ENCODE data around the gene FRMD7. TPM values are rescaled to one million over a fixed set of nuclear protein-coding genes. Genes with fewer than 3 reads are reported as not detected.
"Not testable (repeated sequence)": the region's sequence is repeated elsewhere in the genome, so short reads cannot be mapped to it uniquely, and the experiment has no call there.

The FRMD7 gene, protein sequence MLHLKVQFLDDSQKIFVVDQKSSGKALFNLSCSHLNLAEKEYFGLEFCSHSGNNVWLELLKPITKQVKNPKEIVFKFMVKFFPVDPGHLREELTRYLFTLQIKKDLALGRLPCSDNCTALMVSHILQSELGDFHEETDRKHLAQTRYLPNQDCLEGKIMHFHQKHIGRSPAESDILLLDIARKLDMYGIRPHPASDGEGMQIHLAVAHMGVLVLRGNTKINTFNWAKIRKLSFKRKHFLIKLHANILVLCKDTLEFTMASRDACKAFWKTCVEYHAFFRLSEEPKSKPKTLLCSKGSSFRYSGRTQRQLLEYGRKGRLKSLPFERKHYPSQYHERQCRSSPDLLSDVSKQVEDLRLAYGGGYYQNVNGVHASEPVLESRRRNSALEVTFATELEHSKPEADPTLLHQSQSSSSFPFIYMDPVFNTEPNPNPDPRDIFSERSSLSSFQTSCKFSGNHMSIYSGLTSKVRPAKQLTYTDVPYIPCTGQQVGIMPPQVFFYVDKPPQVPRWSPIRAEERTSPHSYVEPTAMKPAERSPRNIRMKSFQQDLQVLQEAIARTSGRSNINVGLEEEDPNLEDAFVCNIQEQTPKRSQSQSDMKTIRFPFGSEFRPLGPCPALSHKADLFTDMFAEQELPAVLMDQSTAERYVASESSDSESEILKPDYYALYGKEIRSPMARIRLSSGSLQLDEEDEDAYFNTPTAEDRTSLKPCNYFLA
- total RNA-seq, result not detected in 2 replicates

DNA sequence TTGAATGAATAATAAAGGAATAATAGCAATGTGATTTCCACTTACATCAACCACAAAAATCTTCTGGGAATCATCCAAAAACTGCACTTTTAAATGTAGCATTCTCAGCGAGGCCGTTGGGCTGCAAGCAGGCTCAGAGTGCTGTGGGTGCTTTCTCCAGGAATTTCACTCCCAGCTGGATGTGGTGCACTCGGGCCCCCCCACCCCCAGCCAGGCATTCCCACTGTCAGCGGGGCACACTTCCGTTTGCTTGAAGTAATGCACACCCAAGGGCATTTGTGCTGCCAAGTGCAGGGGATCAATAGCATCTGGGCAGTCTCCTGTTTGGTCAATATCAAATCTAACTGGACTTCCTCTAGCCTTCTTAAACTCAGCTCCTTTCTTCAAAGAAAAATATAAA lies at the start of gene FRMD7:
Gene FRMD7 (minus strand): TSS at position 278 of the 400 bp plus-strand sequence. CDS start 176 bp downstream, at position 102.
- DNase-seq (ENCODE audit: low read depth), result no peak

DNA sequence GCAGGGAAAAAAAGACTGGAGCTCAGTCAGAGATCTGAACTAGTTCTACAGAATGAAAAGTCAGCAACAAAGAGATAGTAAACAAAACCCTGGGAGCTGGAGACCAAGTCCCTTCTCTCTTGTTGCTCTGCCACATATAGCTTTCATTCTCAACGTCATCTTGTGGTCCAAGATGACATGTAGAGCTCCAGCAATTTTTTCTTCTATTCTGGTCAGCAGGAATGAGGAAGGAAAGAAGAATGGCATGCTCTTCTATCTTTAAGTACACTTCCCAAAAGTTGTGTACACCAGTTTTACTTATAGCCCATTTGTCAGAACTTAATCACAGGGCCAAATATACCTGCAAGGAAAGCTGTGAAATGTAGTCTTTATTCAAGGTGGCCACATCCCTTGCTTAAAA lies 45.8 kb upstream of the FRMD7 start:
- no peak for DNase-seq (ENCODE audit: low read depth)

DNA sequence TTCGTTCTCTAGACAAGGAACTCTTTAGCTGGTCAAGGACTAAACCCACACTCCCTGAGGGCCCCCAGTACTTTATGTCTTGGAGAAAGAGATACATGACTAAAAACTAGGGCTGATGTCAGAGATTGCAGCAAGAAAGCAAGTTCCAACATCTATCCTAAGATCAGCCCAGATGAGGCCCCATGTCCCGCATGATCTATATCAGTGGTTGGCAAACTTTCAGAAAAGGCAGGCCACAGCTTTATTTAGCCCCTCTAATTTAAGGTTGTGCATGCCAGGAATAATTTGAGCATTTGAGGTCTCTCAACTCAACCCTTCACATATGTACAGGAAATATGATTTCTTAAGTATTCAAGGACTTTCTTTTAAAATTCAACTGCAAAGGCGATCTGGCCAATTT lies 44.1 kb upstream of the FRMD7 start:
- no peak for DNase-seq (ENCODE audit: low read depth)

DNA sequence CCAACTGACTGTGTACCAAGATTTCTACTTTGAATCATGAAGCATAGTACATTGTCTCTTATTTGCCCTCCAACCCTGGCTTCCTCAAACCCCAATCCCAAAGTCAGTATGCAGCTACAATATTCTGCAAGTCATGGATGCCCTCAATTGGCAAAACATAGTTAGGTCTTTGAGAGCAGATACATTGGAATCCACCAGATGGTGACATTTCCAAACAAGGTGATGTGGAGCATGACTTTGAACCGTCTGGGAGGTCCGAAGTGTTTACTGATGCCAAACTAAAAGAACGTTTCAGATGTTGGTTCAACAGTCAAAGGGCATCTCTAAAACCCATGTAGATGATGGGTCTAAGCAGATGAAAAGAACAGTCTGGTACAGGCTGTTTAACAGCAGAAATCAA lies 43.7 kb upstream of the FRMD7 start:
- DNase-seq (ENCODE audit: low read depth), result peak; percentile 2

DNA sequence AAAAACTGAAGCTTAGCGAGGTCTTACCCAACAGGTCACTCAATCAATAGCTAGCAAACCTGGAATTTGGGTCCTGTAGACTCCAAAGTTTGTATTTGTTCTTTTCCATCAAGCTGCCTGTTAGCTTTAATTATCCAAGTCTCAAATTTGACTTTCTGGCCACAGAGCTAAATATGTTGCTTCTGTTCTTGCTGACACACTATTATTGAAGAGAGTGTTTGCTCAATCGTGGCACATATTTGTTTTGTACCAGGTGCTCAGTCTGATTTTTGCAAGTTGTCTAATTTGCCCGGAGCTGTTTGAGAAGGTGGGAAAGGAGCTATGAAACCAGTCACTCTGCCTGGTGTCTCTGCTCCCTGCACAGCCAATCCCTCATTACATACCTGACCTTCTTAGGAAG lies 41.7 kb upstream of the FRMD7 start:
- no peak for DNase-seq (ENCODE audit: low read depth)

DNA sequence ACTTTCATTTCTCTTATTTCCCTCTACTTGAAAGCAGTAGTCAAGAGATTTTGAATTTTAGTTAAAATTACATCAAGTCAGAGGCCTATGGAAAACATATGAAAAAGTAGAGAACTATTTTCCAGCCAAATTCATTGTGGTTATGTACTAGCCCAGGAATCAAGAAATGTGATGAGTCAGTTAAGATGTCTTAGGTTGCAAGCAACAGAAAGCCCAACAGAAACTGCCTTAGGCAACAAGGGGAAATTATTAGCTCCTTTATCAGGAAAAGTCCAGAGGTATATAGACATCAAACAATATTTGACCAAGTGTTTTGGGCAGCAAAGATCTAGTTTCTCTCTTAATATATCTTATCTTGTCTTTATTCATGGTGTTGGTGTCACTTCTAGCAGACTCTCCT lies 37.8 kb upstream of the FRMD7 start:
- peak; percentile 6 for DNase-seq (ENCODE audit: low read depth)

DNA sequence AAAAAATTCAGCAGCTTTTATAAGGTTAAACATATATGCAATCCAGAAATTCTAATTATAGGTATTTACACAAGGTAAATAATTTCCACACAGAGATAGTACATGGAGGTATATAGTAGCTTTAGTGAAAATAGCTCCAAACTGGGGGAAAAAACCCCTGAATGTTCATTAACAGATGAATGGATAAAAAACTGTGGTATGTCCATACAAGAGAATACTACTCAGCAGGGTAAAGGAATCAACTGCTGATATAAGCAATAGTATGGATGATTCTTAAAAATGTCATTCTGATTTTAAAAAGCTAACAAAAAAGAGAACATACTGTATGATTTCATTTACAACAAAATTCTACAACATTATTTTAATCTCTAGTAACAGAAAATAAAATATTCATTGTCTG lies 37.2 kb upstream of the FRMD7 start:
- no peak for DNase-seq (ENCODE audit: low read depth)

DNA sequence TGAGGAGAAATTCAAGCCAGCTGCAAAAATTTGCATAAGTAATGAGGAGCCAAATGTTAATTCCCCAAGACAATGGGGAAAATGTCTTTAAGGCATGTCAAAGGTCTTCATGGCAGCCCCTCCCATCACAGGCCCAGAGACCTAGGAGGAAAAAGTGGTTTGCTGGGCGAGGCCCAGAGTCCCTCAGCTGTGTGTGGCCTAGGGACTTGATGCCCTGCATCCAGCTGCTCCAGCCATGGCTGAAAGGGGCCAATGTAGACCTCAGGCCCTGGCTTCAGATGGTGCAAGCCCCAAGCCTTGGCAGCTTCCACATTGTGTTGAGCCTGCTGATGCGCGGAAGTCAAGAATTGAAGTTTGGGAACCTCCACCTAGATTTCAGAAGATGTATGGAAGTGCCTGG lies 35.3 kb upstream of the FRMD7 start:
- DNase-seq (ENCODE audit: low read depth), result not testable (repeated sequence)

DNA sequence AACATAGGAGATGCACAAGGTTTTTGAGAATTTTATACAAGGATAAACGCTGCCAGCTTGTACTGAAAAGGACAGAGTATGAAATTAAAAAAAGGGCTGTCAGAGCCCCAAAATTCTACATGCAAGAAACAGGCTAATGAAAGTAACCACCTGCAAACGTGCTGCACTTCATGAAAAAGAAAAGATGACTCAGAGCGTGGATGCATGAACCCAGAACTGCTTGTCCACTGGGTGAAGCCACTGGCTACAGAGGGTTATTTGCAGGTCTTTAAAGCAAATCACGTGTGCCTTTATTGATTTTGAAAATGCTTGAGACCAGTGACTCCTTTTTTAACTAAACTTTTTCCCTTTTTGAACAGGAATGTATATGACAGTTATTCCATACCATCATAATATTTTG lies 25.3 kb upstream of the FRMD7 start:
- DNase-seq (ENCODE audit: low read depth), result no peak

DNA sequence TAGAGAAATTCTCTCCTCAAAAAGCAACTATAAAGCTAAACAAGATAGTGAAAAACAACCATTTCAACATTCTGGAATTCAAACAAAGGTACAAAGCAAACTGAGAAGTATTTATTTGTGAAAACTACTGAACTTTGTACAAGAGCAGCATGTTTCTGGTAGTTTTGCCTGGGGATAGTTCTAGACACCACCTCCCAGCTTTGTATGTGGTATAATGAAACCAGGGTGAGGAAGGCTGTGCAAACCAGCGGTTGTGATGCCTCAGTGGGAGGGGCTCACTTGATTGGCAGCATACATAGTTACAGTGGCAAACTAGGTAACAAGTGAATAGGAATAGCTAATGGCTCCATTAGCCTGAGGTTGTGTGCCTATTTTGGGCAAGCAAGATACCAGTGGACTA lies 18.6 kb upstream of the FRMD7 start:
- no peak for DNase-seq (ENCODE audit: low read depth)

DNA sequence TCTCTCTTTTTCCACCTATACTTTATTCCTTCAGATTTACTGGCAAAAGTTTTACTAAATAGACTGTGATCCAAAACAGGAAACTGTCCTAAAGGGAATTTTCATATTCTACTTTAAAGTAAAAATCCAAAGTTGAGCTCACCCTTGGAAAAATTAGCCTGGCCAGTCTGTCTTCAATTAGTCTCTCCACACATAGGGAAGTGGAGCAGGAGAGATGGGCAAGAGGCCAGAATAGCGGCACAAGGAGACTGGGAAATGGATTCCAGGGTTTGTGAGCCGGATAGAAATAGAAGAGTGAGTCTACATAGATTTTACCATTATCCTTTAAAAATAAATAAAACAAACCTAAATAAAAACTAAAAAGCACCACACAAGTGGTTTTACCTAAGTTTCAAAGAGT lies 16.2 kb upstream of the FRMD7 start:
- DNase-seq (ENCODE audit: low read depth), result no peak

DNA sequence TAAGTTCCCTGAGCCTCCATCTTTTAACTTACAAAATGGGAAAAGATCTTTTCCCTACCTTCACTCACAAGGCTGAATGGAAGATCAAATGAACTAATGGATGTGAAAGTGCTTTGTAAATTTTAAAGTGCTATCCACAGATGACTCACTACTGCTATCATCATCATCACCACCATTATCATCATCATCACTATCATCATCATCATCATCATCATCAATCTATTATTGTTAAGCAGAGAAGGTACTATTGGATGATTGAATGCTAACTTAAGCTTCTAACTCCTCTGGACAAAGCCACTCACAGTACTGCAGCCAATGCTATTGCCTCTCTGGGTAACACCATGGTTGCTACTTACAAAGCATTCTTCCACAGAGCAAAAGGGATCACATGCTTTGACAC lies 1.9 kb downstream of the FRMD7 start:
- no peak for DNase-seq (ENCODE audit: low read depth)

DNA sequence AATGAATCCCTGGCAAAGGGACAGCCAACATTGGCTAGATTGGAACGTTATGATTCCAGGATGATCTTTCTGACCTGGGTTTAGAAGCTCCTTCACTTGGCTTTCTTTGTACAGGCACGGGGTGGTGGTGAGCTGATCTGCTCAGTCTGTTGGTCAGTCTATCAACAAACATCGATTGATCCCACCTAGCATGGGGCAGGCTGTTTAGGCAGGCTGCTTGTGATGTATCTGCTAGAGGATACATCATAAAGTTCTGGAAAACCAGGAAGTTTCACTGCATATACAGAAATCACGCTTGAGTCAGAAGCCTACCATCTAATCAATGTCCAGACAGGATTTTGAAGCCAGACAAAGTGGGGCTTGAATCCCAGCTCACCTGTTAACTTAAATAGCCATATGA lies 6.9 kb downstream of the FRMD7 start:
- DNase-seq (ENCODE audit: low read depth), result no peak

DNA sequence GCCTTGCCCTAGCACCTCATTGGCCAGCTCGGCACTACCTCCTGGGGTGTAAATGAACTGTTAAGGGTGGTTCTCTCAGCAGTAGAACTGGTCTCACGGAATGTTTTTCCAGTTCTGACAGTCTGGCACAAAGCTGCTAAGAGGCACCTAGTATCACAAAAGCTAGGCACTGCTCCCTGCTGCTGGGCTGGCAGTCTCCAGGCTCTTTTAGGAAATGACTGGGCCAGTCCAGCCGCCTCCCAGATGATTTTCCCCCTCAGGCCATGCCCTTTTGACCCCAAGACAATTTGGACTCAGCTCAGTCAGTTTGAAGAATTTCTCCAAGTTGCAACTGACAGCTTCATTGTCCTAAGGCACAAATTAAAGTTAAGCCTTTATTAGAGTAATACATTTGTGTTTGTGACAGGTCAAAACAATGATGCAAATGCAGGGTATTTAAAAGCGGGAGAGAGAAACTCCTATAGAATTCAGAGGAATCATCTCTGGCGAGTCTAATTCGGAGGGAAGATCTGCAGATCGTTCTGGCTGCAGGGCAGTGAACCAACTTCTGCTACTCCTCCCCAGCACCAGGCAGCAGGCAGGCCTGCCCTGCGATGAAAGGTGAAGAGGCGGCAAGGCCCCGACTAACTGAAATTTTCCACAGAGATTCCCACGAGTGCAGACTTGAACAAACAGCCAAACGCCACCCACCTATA lies 7.9 kb downstream of the FRMD7 start:
- DNase-seq (ENCODE audit: low read depth), result no peak

DNA sequence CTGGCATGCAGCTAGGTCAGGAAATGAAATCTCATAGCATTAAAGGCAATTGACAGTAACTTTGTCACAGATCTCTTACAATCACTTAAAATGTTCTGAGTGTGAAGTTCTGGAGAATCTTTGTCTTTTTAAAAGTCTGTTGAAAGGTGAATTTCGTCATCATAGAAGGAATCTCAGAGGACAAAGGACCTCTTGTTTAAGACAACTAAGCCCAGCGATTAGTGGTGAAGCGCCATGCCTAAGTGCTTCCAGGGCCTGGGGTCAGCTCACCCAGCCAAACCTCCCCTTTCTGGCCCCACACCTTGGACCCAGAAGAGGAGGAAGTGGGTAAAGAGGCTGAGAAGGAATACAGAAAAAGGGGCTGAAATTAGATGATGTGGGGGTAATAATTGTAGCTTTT lies 8.5 kb downstream of the FRMD7 start:
- DNase-seq (ENCODE audit: low read depth), result no peak

DNA sequence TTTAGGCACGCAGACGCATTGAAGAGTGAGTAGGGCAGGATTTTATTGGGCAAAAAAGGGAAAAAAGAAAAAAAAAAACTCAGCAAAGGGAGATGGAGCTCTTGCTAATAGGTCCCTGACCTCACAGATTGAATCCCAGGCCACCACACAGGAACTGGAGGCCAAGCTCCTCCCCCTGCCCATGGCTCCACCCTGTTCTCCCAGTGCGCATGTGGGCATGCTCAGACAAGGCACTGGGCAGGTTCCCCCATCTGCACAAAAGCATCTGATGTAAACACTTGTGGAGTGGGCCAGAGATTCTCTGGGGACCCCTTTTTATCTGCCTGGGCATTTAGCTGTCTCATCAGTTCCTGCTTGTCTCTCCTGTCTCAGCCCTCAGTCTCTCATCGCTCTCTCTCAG lies 9.5 kb downstream of the FRMD7 start:
- DNase-seq (ENCODE audit: low read depth), result no peak

DNA sequence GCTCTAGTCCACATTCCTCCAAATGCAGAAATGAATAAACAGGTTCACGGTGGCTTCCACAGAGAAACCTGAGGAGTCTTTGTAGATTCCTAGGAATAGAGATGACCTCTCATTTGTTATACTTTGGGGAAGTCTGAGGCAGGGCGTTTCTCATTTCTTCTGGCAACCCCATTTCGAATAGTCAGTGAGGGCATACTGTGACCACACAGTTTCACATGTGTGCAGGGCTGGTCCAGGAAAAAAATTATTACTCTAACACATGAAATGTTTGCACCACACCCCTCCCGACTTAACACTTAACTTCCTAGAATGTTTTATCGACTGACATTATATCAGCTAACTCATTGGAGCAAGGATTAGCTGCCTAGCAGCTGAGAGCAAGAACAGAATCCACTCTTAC lies 12.0 kb downstream of the FRMD7 start:
- no peak for DNase-seq (ENCODE audit: low read depth)

DNA sequence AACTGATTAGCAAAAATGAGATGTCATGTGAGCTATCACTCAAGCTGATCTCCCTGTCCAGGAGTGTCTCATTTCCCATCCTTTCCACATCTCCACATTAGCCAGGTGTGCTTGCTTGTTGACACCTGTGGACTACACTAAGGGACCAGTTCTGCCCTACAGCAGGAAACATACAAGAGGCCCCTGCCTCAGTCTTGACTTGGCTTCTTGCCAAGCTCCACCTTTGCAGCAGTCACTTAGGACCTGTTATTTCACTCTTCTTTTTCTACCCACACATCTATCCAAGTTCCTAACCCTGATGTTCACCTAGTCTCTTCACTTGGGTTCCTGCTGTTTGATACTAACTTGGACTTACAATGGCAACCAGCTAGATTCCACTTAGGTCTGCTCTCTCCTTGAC lies 13.2 kb downstream of the FRMD7 start:
- no peak for DNase-seq (ENCODE audit: low read depth)

DNA sequence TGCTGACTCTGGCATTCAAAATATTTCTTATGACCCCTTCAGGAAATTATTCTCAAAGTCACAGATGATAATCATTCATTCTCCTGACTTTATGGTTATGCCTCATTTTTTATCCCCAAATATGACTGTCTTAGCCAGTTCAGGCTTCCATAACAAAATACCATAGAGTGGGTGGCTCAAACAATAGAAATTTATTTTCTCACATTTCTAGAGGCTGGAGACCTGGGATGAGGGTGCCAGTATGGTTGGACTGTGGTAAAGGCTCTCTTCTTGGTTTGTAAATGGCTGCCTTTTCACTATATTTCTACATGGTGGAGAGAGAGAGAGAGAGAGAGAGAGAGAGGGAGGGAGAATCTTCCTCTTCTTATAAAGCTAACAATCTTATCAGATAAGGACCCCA lies 20.5 kb downstream of the FRMD7 start:
- DNase-seq (ENCODE audit: low read depth), result no peak

DNA sequence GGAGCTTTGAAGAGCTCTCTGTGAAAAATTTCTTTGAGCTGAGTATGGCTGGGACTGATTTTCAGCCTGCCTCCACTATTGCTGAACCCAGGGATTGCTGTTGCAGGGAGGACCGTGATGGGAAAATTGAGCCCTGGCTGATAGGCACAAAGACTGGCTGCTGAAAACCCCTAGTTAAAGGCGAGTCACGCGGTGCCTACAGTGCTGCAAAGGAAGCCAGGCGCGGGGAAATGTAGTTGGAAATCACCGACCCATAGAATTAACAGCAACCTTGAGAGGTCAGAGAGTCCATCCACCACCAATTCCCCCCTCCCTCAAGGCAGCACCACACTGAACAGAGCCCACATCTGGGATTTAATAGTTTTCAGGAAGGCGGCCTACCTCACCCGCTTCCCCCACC lies 26.0 kb downstream of the FRMD7 start:
- no peak for DNase-seq (ENCODE audit: low read depth)

DNA sequence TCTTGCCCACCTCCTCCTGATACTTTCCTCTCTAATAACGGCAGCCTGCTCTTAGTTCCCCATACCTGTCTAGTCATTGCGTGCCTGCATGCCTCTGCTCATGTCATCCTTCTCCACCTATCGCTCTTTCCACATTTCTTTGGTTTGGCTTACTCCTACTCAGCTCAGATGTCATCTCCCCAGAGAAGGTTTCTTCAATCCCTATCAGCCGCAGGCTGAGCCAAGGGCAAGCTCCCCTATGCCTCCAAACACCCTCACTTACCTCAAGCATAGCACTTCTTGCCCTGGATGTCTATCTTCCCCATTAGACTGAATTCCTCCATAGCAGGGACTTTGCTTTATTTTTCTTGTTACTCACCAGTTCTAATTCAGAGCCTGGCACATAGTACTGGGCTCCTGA lies 26.6 kb downstream of the FRMD7 start:
- DNase-seq (ENCODE audit: low read depth), result no peak

DNA sequence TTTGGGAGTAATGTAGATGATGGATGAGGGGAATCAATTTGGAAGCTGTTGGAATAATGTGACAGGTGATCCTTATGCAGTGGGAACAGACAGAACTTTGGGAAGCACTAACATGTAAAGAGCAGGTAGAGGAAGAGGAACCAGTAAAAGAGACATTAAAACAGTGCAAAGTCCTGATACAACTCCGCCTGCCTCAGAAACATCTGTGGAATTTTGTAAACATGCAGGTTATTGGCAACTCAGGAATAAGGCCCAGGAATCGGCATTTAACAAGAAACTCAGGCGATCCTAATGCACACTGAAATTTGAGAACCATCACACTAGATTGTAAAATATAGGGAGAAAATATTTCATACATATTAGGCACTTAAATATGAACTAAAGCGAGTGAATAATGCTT lies 29.1 kb downstream of the FRMD7 start:
- DNase-seq (ENCODE audit: low read depth), result not testable (repeated sequence)

DNA sequence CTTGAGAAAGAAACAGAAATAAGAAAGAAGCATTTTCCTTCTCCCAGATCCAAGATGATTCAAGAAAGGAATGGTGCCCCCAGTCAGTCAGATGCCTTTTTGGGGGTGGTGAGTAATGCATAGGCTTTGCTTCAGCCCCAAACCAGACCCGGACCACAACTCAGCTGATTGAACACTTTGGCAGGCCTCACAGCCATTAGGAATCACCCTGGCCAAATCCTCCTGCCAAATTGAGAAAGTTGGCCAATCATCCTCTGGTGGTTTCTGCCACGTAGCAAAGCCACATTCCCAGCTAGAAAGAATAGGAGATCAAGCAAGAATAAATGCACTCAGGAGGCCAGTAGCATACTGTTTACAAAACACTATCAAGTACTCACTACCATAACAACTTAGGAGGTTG lies 33.7 kb downstream of the FRMD7 start:
- DNase-seq (ENCODE audit: low read depth), result peak; percentile 11

All from renal cortical epithelial cell (primary cell).